Epithelial cell of proximal tubule (primary cell): ENCODE data around the gene UBTD2. TPM values are rescaled to one million over a fixed set of nuclear protein-coding genes. Genes with fewer than 3 reads are reported as not detected.
A peak's percentile ranks its signal among the peaks of the same experiment; 100 is the strongest.

Experiments used
- DNase-seq: peaks from one replicate; pipeline ENCODE4 v3.0.0-alpha.2; 2011; ENCODE audit warnings: low read depth
- H3K4me3 ChIP-seq: 2 replicates; pipeline ENCODE4 v1.5.1; 2011; ENCODE audit warnings: low read depth, mild to moderate bottlenecking, low read length
- total RNA-seq: library from RNA; depleted of rRNA; stranded (reverse); fragments of >200 nt; gene quantifications from 2 replicates; pipeline ENCODE4 v1.2.3, GENCODE V29; 2015
- TF ChIP-seq, protein P1 (sequence below): conservative IDR thresholded peaks from 2 replicates; pipeline ENCODE4 v1.5.1; 2012; ENCODE audit warnings: low read depth, mild to moderate bottlenecking, low read length

The UBTD2 gene
- total RNA-seq, 1 donor from 2014 or later = 15.1 TPM

DNA sequence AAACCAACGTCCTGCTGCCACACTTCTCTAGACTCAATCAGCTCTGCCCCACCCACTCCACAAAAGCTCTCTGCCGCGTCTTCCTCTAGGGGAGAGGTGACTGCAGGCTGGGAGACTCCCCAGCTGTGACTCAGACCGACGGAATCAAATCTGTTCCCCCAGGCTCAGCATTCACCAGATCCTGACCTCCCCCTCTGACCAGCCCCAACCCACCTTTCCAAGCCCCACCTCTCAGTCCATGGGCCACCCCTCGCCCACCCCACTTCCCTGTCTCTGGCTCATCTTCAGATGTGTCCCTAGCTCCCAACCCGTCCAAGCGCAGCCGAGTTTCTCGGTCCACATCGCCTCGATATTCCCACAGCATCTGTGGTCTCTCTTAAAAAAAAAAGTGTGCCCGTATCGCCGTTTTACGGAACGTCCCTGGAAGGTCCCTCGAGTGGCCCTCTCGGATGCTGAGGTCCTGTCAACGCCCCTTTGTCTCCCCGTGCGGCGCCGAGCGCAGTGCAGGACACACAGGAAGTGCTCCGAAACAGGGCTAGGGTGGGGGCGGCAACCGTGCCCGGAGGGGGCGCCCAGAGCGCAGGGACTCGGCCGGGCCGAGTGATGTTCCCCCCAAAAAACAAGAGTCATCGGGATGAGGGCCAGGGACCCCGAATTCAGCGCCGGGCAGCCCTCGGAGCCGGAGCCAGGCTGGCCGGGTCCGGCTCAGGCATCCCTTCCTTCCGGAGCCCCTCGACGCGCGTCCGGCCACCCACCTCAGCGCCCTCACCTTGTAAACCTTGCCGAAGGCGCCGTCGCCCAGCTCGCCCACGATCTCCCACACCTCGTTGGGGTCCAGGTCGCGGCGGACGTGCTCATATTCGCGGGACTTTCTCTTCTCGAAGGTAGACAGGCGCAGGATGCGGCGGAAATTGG lies 96.2 kb downstream of the UBTD2 start:
- TF ChIP-seq, protein P1, sequence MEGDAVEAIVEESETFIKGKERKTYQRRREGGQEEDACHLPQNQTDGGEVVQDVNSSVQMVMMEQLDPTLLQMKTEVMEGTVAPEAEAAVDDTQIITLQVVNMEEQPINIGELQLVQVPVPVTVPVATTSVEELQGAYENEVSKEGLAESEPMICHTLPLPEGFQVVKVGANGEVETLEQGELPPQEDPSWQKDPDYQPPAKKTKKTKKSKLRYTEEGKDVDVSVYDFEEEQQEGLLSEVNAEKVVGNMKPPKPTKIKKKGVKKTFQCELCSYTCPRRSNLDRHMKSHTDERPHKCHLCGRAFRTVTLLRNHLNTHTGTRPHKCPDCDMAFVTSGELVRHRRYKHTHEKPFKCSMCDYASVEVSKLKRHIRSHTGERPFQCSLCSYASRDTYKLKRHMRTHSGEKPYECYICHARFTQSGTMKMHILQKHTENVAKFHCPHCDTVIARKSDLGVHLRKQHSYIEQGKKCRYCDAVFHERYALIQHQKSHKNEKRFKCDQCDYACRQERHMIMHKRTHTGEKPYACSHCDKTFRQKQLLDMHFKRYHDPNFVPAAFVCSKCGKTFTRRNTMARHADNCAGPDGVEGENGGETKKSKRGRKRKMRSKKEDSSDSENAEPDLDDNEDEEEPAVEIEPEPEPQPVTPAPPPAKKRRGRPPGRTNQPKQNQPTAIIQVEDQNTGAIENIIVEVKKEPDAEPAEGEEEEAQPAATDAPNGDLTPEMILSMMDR = no peak
- DNase-seq = no peak
- peak overlapping the region; percentile 97 for H3K4me3 ChIP-seq

DNA sequence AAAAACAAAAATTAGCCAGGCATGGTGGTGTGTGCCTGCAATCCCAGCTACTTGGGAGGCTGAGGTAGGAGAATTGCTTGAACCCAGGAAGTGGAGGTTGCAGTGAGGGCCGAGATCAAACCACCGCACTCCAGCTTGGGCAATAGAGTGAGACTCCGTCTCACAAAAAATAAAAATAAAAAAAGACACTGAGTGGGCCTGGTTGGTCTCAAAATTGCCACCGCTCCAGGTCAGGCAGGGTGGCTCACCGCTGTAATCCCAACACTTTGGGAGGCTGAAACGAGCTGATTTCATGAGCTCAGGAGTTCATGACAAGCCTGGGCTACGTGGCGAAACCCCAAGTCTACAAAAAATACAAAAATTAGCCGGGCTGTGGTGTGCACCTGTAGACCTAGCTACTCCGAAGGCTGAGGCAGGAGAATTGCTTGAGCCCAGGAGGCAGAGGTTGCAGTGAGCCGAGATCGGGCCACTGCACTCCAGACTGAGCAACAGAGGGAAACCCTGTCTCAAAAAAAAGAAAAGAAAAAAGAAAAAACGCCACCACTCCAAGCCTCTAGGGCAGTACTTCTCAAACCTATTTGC lies 97.4 kb downstream of the UBTD2 start:
- DNase-seq = no peak
- TF ChIP-seq, protein P1 = no peak
- peak overlapping the region; percentile 97 for H3K4me3 ChIP-seq

DNA sequence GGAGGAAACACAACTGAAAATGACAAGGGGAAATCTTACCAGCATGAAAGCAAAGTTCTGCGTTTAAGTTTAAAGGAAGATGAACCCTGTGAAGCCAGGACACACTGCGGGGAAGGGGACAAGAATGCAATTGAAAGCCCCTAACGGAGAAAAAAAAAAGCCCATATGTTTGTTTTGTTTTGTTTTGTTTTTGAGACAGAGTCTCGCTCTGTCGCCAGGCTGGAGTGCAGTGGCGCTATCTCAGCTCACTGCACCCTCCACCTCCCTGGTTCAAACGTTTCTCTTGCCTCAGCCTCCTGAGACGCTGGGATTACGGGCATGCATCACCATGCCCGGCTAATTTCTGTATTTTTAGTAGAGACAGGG lies 98.5 kb downstream of the UBTD2 start:
- no peak overlapping the region for H3K4me3 ChIP-seq
- DNase-seq = no peak
- TF ChIP-seq, protein P1 = no peak

DNA sequence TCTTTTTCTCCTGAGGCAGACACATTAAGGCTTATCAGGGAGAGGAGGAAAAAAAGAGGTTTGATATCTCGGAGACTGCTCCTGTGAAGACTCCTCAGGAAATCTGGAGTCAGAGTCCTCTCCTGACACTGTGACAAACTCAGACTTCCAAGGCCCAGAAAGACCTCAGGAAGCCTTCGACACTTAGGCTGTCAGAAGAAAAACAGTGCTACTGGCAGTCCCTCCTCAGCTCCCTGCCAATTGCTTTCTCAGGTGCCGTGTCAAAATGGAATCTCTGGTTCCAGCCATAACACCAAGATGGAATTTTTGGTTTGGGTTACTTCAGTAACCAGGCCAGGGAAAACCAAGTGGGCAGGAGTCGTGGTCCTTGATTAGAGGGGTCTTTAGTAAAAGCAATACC lies 99.7 kb downstream of the UBTD2 start:
- no peak overlapping the region for H3K4me3 ChIP-seq
- DNase-seq = no peak
- TF ChIP-seq, protein P1 = no peak

DNA sequence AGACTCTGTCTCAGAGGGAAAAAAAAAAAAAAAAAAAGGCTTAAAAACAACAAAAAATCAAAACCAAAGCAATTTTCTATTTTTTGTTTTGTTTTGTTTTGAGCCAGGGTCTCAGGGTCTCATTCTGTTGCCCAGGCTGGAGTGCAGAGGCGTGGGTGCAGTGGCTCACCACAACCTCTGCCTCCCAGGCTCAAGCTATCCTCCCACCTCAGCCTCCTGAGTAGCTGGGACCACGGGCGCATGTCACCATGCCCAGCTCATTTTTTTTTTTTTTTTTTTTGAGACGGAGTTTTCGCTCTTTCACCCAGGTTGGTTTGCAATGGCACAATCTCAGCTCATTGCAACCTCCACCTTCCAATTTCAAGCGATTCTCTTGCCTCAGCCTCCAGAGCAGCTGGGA lies 101.3 kb downstream of the UBTD2 start:
- H3K4me3 ChIP-seq = no peak overlapping the region
- DNase-seq = no peak
- TF ChIP-seq, protein P1 = no peak

DNA sequence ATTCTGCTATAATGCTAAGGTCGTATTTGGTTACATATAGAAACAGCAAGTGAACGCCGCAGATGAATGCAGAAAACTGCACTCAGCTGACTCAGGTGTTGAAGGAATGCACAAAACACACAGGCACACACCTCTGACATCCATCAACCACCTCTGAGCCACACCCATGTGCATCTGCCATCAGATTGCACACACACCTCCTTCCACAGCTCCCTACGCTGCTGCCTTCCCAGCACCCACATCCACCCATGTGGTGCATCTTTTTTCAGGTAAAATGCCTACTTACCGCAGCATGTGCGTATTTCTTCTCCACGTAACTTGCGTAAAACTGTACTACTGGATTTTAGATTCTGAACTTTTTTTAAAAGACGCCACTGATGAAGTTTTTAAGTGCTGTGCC lies 102.6 kb downstream of the UBTD2 start:
- TF ChIP-seq, protein P1 = no peak
- no peak overlapping the region for H3K4me3 ChIP-seq
- no peak for DNase-seq
